Keratinocyte (primary cell): ENCODE results near the gene KLK7.

Experiments
- EZH2 ChIP-seq: IDR thresholded peaks from one replicate; pipeline ENCODE4 v1.6.1; 2012; ENCODE audit warnings: inconsistent platforms, mild to moderate bottlenecking, low read length, moderate library complexity
- TF ChIP-seq, protein P1 (sequence below), 3 experiments: IDR thresholded peaks in 1 of 3; conservative IDR thresholded peaks in 1 of 3; optimal IDR thresholded peaks in 1 of 3; 2 replicates in 2 of 3; 3 replicates in 1 of 3; pipeline versions ENCODE3 to v1.5.1; 2011; ENCODE audit warnings: low read length in 3 of 3, mild to moderate bottlenecking in 3 of 3, moderate library complexity in 2 of 3, control low read depth in 1 of 3, inconsistent platforms in 1 of 3; ENCODE audit not compliant: insufficient read depth in 2 of 3; ENCODE audit errors: extremely low read depth in 1 of 3

GRCh38 chr19:51001515-51001914 is 17.8 kb upstream of the KLK7 start, which contains the start of gene KLK8:
- TF ChIP-seq, protein P1, sequence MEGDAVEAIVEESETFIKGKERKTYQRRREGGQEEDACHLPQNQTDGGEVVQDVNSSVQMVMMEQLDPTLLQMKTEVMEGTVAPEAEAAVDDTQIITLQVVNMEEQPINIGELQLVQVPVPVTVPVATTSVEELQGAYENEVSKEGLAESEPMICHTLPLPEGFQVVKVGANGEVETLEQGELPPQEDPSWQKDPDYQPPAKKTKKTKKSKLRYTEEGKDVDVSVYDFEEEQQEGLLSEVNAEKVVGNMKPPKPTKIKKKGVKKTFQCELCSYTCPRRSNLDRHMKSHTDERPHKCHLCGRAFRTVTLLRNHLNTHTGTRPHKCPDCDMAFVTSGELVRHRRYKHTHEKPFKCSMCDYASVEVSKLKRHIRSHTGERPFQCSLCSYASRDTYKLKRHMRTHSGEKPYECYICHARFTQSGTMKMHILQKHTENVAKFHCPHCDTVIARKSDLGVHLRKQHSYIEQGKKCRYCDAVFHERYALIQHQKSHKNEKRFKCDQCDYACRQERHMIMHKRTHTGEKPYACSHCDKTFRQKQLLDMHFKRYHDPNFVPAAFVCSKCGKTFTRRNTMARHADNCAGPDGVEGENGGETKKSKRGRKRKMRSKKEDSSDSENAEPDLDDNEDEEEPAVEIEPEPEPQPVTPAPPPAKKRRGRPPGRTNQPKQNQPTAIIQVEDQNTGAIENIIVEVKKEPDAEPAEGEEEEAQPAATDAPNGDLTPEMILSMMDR (optimal IDR thresholded peaks at IDR 0.05 in 1 of 3, IDR thresholded peaks at IDR 0.05 in 1 of 3, conservative IDR thresholded peaks at IDR 0.05 in 1 of 3; ENCODE audit: extremely low read depth in 1 of 3, insufficient read depth in 2 of 3, low read length in 3 of 3) = no peak
- no peak for TF ChIP-seq EZH2
